Renal pelvis (tissue), 4 donors: ENCODE data around the gene OLR1. TPM values are rescaled to one million over a fixed set of nuclear protein-coding genes. Genes with fewer than 3 reads are reported as not detected.

ENCODE experiments used
- DNase-seq: peaks from one replicate; pipeline ENCODE4 v3.0.0-alpha.2; 2013
- polyA plus RNA-seq, 3 donors: library from polyadenylated mRNA; unstranded; fragments of 120-200 nt; gene quantifications; one replicate each; pipeline ENCODE4 v1.2.1, GENCODE V29; 2013; ENCODE audit not compliant: insufficient read length in 3 of 3

Gene OLR1
- polyA plus RNA-seq, 3 donors = 1.3 to 1.4 (median 1.3) TPM

- no peak for DNase-seq
Measured at GRCh38 chr12:10110256-10110844, 61.6 kb downstream of the OLR1 start.

Other genes starting within 250 kb of the OLR1 start
- gene CLEC2A, start 239.8 kb downstream of the OLR1 start, polyA plus RNA-seq = not detected
- 1 to 10 TPM in 1 of 3 donors, under 1 TPM in 2; 0.55 to 2.2 (median 0.96) TPM for gene CLEC12A, start 200.7 kb downstream of the OLR1 start, polyA plus RNA-seq
- 1 to 10 TPM in 2 of 3 donors, under 1 TPM in 1; 0.86 to 1.6 (median 1.2) TPM for gene CLEC1B, start 173.0 kb downstream of the OLR1 start, polyA plus RNA-seq
- gene CLEC12B, start 161.5 kb downstream of the OLR1 start, polyA plus RNA-seq = under 1 TPM in 1 of 3 donors, not detected in 2; 0.10 TPM
- gene CLEC9A, start 141.4 kb downstream of the OLR1 start, polyA plus RNA-seq = under 1 TPM in 2 of 3 donors, not detected in 1; 0.26 to 0.31 TPM
- 1 to 10 TPM; 2.5 to 4.2 (median 3.4) TPM for gene CLEC1A, start 73.1 kb downstream of the OLR1 start, polyA plus RNA-seq
- 1 to 10 TPM; 1.1 to 2.1 (median 1.9) TPM for gene CLEC7A, start 41.9 kb downstream of the OLR1 start, polyA plus RNA-seq
- gene TMEM52B, start 6.9 kb upstream of the OLR1 start, polyA plus RNA-seq = 100 to 1,000 TPM; 121 to 183 (median 138) TPM
- gene GABARAPL1, start 40.7 kb upstream of the OLR1 start, polyA plus RNA-seq = 10 to 100 TPM; 60.9 to 80.7 (median 72.0) TPM
- gene KLRD1, start 135.7 kb upstream of the OLR1 start, polyA plus RNA-seq = under 1 TPM; 0.24 to 0.65 (median 0.47) TPM
- 1 to 10 TPM in 1 of 3 donors, under 1 TPM in 2; 0.53 to 1.2 (median 0.97) TPM for gene KLRK1, start 217.9 kb upstream of the OLR1 start, polyA plus RNA-seq
- gene KLRC4, start 237.6 kb upstream of the OLR1 start, polyA plus RNA-seq = not detected
- gene KLRC3, start 248.5 kb upstream of the OLR1 start, polyA plus RNA-seq = under 1 TPM in 1 of 3 donors, not detected in 2; 0.25 TPM